GM04503 (cell line): ENCODE measurements around the gene P2RX2.

ENCODE experiments used
- DNase-seq: peaks from one replicate; pipeline ENCODE4 v3.0.0-alpha.2; 2012; ENCODE audit warnings: low read depth

Gene P2RX2

GRCh38 chr12:132620113-132620898 is 1.7 kb downstream of the P2RX2 start:
- DNase-seq = no peak

- DNase-seq = no peak
Observed at GRCh38 chr12:132620899-132621656, 2.5 kb downstream of the P2RX2 start.

GRCh38 chr12:132621657-132622435 is 3.3 kb downstream of the P2RX2 start:
- no peak for DNase-seq

GRCh38 chr12:132622437-132623071 is 4.0 kb downstream of the P2RX2 start:
- peak; percentile 29 for DNase-seq

GRCh38 chr12:132623072-132623869 is 4.7 kb downstream of the P2RX2 start:
- DNase-seq = no peak

GRCh38 chr12:132624186-132624855 is 5.7 kb downstream of the P2RX2 start:
- DNase-seq = no peak

GRCh38 chr12:132624910-132625630 is 6.5 kb downstream of the P2RX2 start:
- DNase-seq = no peak

- no peak for DNase-seq
Observed at GRCh38 chr12:132625731-132626430, 7.3 kb downstream of the P2RX2 start.

GRCh38 chr12:132629330-132629729 is 10.8 kb downstream of the P2RX2 start:
- DNase-seq = no peak

GRCh38 chr12:132630672-132631071 is 12.1 kb downstream of the P2RX2 start:
- DNase-seq = no peak

- no peak for DNase-seq
Observed at GRCh38 chr12:132631666-132632065, 13.1 kb downstream of the P2RX2 start.

GRCh38 chr12:132632521-132633228 is 14.1 kb downstream of the P2RX2 start:
- no peak for DNase-seq

GRCh38 chr12:132633398-132633797 is 14.8 kb downstream of the P2RX2 start:
- DNase-seq = no peak

- DNase-seq = no peak
Observed at GRCh38 chr12:132633901-132634300, 15.3 kb downstream of the P2RX2 start.

- DNase-seq = no peak
Observed at GRCh38 chr12:132634411-132634990, 15.9 kb downstream of the P2RX2 start.

- DNase-seq = no peak
Observed at GRCh38 chr12:132635076-132635955, 16.7 kb downstream of the P2RX2 start.

GRCh38 chr12:132637811-132638210 is 19.2 kb downstream of the P2RX2 start:
- DNase-seq = no peak
